Natural killer cell (primary cell): ENCODE results near the gene XRCC4. TPM values are rescaled to one million over a fixed set of nuclear protein-coding genes. Genes with fewer than 3 reads are reported as not detected.

Experiments used
- ATAC-seq, 3 donors: fragments of 150-1000 bp in 2 of 3; fragments of 200-7000 bp in 1 of 3; cut with Tn5 transposase; 1 replicate in 1 of 3; 2 replicates in 2 of 3; pipeline ENCODE4 v1.10.0; 2021; ENCODE audit warnings: mild to moderate bottlenecking in 2 of 3, moderate library complexity in 2 of 3
- DNase-seq, 2 donors: peaks; one replicate each; pipeline versions ENCODE4 v3.0.0 to v3.0.0-alpha.2; 2013 to 2021; ENCODE audit warnings: mixed read lengths in 1 of 2
- H3K27ac ChIP-seq: one replicate; pipeline ENCODE4 v1.5.1; 2013; ENCODE audit warnings: mild to moderate bottlenecking, low read length
- H3K27me3 ChIP-seq: one replicate; pipeline ENCODE4 v1.6.1; 2013; ENCODE audit warnings: low read length; ENCODE audit not compliant: control insufficient read depth, insufficient read depth
- H3K36me3 ChIP-seq: one replicate; pipeline ENCODE4 v1.6.1; 2013; ENCODE audit warnings: low read length; ENCODE audit not compliant: control insufficient read depth, insufficient read depth
- H3K4me1 ChIP-seq: one replicate; pipeline ENCODE4 v1.6.1; 2013; ENCODE audit warnings: low read length; ENCODE audit not compliant: control insufficient read depth, insufficient read depth
- H3K4me3 ChIP-seq: one replicate; pipeline ENCODE4 v1.5.1; 2013; ENCODE audit warnings: low read length
- H3K9me3 ChIP-seq: one replicate; pipeline ENCODE4 v1.6.1; 2013; ENCODE audit warnings: low read length; ENCODE audit not compliant: control insufficient read depth, insufficient read depth
- H3K27ac Mint-ChIP-seq, 2 donors: one replicate each; pipeline ENCODE4 v1.8.0; 2022; ENCODE audit warnings: mild to moderate bottlenecking in 2 of 2, mixed read lengths in 2 of 2, moderate library complexity in 1 of 2
- H3K27me3 Mint-ChIP-seq, 2 donors: one replicate each; pipeline ENCODE4 v1.8.0; 2022; ENCODE audit warnings: low read depth in 2 of 2, mixed read lengths in 2 of 2
- H3K36me3 Mint-ChIP-seq: one replicate; pipeline ENCODE4 v1.8.0; 2022; ENCODE audit warnings: mixed read lengths
- H3K4me1 Mint-ChIP-seq, 2 donors: one replicate each; pipeline ENCODE4 v1.8.0; 2022; ENCODE audit warnings: mixed read lengths in 2 of 2
- H3K4me3 Mint-ChIP-seq: one replicate; pipeline ENCODE4 v1.8.0; 2022; ENCODE audit warnings: mild to moderate bottlenecking, moderate library complexity, mixed read lengths
- H3K9me3 Mint-ChIP-seq, 2 donors: one replicate each; pipeline ENCODE4 v1.8.0; 2022; ENCODE audit warnings: mixed read lengths in 2 of 2
- CTCF ChIP-seq: fragments of 200-600 bp; IDR thresholded peaks from one replicate; pipeline ENCODE4 v1.8.0; 2022; ENCODE audit warnings: antibody characterized with exemption
- WGBS: methylation state at CpG from one replicate; pipeline ENCODE4 v1.1.7; 2013; ENCODE audit warnings: missing lambda C conversion rate; ENCODE audit not compliant: insufficient coverage; 5-methylcytosine and 5-hydroxymethylcytosine counted together
- intact Hi-C: fragments of 100-400 bp; cut with micrococcal nuclease; formaldehyde crosslinking; loops from one replicate; pipeline ENCODE4 v1.14.2; 2022
- total RNA-seq, 4 donors: library from RNA; stranded (reverse); fragments of 120-200 nt in 1 of 4; gene quantifications; one replicate each; pipeline versions ENCODE4 v1.2.3 to v1.2.4, GENCODE V29; 2013 to 2022

XRCC4 gene
- total RNA-seq, 3 donors from 2014 or later (not counting 1 experiment from before 2014, with no cell fraction given), result 6.0 to 8.6 (median 7.0) TPM

GRCh38 chr5:83299353-83299752 lies 222.0 kb downstream of the XRCC4 start:
- Histone ChIP-seq H3K4me1 (no peaks in the 10 kb centered on the region), H3K27ac (no peak overlapping the region), H3K9me3 (no peaks in the 10 kb centered on the region), H3K36me3 (no peaks in the 10 kb centered on the region), H3K4me3 (no peak overlapping the region), H3K27me3 (no peaks in the 10 kb centered on the region)
- 100% methylated on average over 1 of the region's 2 CpGs for WGBS
- ATAC-seq, result no peak
- no peak overlapping the region for H3K27ac Mint-ChIP-seq
- TF ChIP-seq CTCF, result no peak
- intact Hi-C loops, result no loop called here
- H3K4me1 Mint-ChIP-seq, result peaks cover 9 to 10% of the 10 kb centered on the region in 2 donors
- peaks cover 17% of the 10 kb centered on the region for H3K36me3 Mint-ChIP-seq
- H3K9me3 Mint-ChIP-seq, result peaks cover 4 to 10% of the 10 kb centered on the region in 2 donors
- H3K4me3 Mint-ChIP-seq, result no peak overlapping the region
- no peaks in the 10 kb centered on the region for H3K27me3 Mint-ChIP-seq
- no peak for DNase-seq

- Mint-ChIP-seq H3K27me3 (no peaks in the 10 kb centered on the region), H3K9me3 (no peaks in the 10 kb centered on the region), H3K36me3 (no peaks in the 10 kb centered on the region), H3K4me1 (peaks cover 7 to 8% of the 10 kb centered on the region in 2 donors), H3K4me3 (no peak overlapping the region), H3K27ac (peak overlapping the region in 1 of 2 donors; percentile 63)
- intact Hi-C loops, result no loop called here
- Histone ChIP-seq H3K27me3 (no peaks in the 10 kb centered on the region), H3K4me3 (no peak overlapping the region), H3K9me3 (no peaks in the 10 kb centered on the region), H3K4me1 (no peaks in the 10 kb centered on the region), H3K36me3 (no peaks in the 10 kb centered on the region), H3K27ac (no peak overlapping the region)
- peak; percentile 24 to 55 (median 45) for ATAC-seq
- DNase-seq, result peak in 1 of 2 donors; percentile 3
- TF ChIP-seq CTCF, result no peak
- WGBS, result 21% methylated on average over 3 of the region's 3 CpGs
These were observed 229.4 kb downstream of the XRCC4 start for GRCh38 chr5:83306572-83307241.

- no peak for TF ChIP-seq CTCF
- Histone ChIP-seq H3K4me1 (no peaks in the 10 kb centered on the region), H3K4me3 (no peak overlapping the region), H3K27ac (no peak overlapping the region), H3K27me3 (no peaks in the 10 kb centered on the region), H3K36me3 (no peaks in the 10 kb centered on the region), H3K9me3 (peaks cover 4% of the 10 kb centered on the region)
- Mint-ChIP-seq H3K27me3 (no peaks in the 10 kb centered on the region), H3K4me1 (no peaks in the 10 kb centered on the region), H3K36me3 (peaks cover 8% of the 10 kb centered on the region), H3K9me3 (peaks cover 3% of the 10 kb centered on the region in 2 donors), H3K27ac (no peak overlapping the region), H3K4me3 (no peak overlapping the region)
- peak in 1 of 3 donors; percentile 71 for ATAC-seq
- peak in 1 of 2 donors; percentile 3 for DNase-seq
- intact Hi-C loops, result no loop called here
- WGBS, result 56% methylated on average over 2 of the region's 2 CpGs
These were observed 235.3 kb downstream of the XRCC4 start for GRCh38 chr5:83312663-83313062.

GRCh38 chr5:83313436-83313835 lies 236.1 kb downstream of the XRCC4 start:
- WGBS, result 91% methylated on average over 2 of the region's 2 CpGs
- H3K4me3 Mint-ChIP-seq, result no peak overlapping the region
- Histone ChIP-seq H3K36me3 (no peaks in the 10 kb centered on the region), H3K27me3 (no peaks in the 10 kb centered on the region), H3K9me3 (peaks cover 4% of the 10 kb centered on the region), H3K4me1 (no peaks in the 10 kb centered on the region), H3K4me3 (no peak overlapping the region), H3K27ac (no peak overlapping the region)
- H3K27me3 Mint-ChIP-seq, result no peaks in the 10 kb centered on the region
- H3K27ac Mint-ChIP-seq, result no peak overlapping the region
- H3K4me1 Mint-ChIP-seq, result no peaks in the 10 kb centered on the region
- peaks cover 8% of the 10 kb centered on the region for H3K36me3 Mint-ChIP-seq
- DNase-seq, result no peak
- peaks cover 3% of the 10 kb centered on the region in 2 donors for H3K9me3 Mint-ChIP-seq
- no peak for ATAC-seq
- no peak for TF ChIP-seq CTCF
- intact Hi-C loops, result no loop called here
